HG03521 (cell line): ENCODE results near the gene PRR4.

Experiments
- ATAC-seq: cut with Tn5 transposase; IDR thresholded peaks from one replicate; pipeline ENCODE4 v1.9.1; 2021; ENCODE audit warnings: mild to moderate bottlenecking, moderate library complexity; ENCODE audit not compliant: unreplicated experiment

The PRR4 gene

GRCh38 chr12:10802587-10802986 is 46.7 kb downstream of the PRR4 start, which contains the start of gene TAS2R7:
TSS of gene TAS2R7 (minus strand) at chr12:10802627. CDS start at chr12:10802570, 57 bp downstream.
- ATAC-seq = no peak

GRCh38 chr12:10801741-10802140 is 47.5 kb downstream of the PRR4 start:
- ATAC-seq = no peak
